HepG2 (cell line): ENCODE measurements around the gene CRYAB. TPM values are rescaled to one million over a fixed set of nuclear protein-coding genes. Genes with fewer than 3 reads are reported as not detected.
A peak's percentile ranks its signal among the peaks of the same experiment; 100 is the strongest.

ENCODE experiments used
- CEBPG ChIP-seq: IDR thresholded peaks from 2 replicates; pipeline ENCODE4 v1.6.1; 2016
- DPF2 ChIP-seq: sonication (generic); formaldehyde crosslinking; IDR thresholded peaks from 2 replicates; pipeline ENCODE4 v1.4.0; 2020; ENCODE audit warnings: mild to moderate bottlenecking, low read depth, missing genetic modification reagents, borderline replicate concordance
- ETS1 ChIP-seq: sonication (generic); formaldehyde crosslinking; IDR thresholded peaks from 2 replicates; pipeline ENCODE4 v1.4.0; 2020; ENCODE audit warnings: missing genetic modification reagents
- FOXA1 ChIP-seq, 2 experiments: fragments of 450-650 bp in 1 of 2; sonication (generic) in 1 of 2; formaldehyde crosslinking in 1 of 2; IDR thresholded peaks; 2 replicates each; pipeline versions ENCODE4 v1.4.0 to v1.6.1; 2016 to 2020; ENCODE audit warnings: missing genetic modification reagents in 1 of 2
- FOXJ3 ChIP-seq: sonication (generic); formaldehyde crosslinking; IDR thresholded peaks from 2 replicates; pipeline ENCODE4 v1.4.0; 2020; ENCODE audit warnings: missing genetic modification reagents, mild to moderate bottlenecking, borderline replicate concordance
- KLF12 ChIP-seq: sonication (generic); formaldehyde crosslinking; IDR thresholded peaks from 2 replicates; pipeline ENCODE4 v1.4.0; 2020; ENCODE audit warnings: missing genetic modification reagents, borderline replicate concordance
- MED8 ChIP-seq: sonication (generic); formaldehyde crosslinking; IDR thresholded peaks from 2 replicates; pipeline ENCODE4 v1.8.1; 2023; ENCODE audit warnings: mild to moderate bottlenecking, missing genetic modification reagents; ENCODE audit not compliant: insufficient replicate concordance
- SKIL ChIP-seq: sonication (generic); formaldehyde crosslinking; IDR thresholded peaks from 2 replicates; pipeline ENCODE4 v1.8.0; 2022; ENCODE audit warnings: missing genetic modification reagents, mild to moderate bottlenecking, moderate library complexity, borderline replicate concordance
- THAP7 ChIP-seq: sonication (generic); formaldehyde crosslinking; IDR thresholded peaks from 2 replicates; pipeline ENCODE4 v1.8.1; 2023; ENCODE audit warnings: mild to moderate bottlenecking, missing genetic modification reagents
- ZBTB49 ChIP-seq: sonication (generic); formaldehyde crosslinking; IDR thresholded peaks from 2 replicates; pipeline ENCODE4 v1.4.0; 2020; ENCODE audit warnings: missing genetic modification reagents, borderline replicate concordance
- ZNF12 ChIP-seq: sonication (generic); formaldehyde crosslinking; IDR thresholded peaks from 2 replicates; pipeline ENCODE4 v1.5.0; 2020; ENCODE audit warnings: missing genetic modification reagents
- ZNF276 ChIP-seq: sonication (generic); formaldehyde crosslinking; IDR thresholded peaks from 2 replicates; pipeline ENCODE4 v1.4.0; 2020; ENCODE audit warnings: mild to moderate bottlenecking, low read depth, missing genetic modification reagents
- ZNF331 ChIP-seq: sonication (generic); formaldehyde crosslinking; IDR thresholded peaks from 2 replicates; pipeline ENCODE4 v1.4.0; 2020; ENCODE audit warnings: missing genetic modification reagents
- ZNF530 ChIP-seq: sonication (generic); formaldehyde crosslinking; IDR thresholded peaks from 2 replicates; pipeline ENCODE4 v1.5.0; 2020; ENCODE audit warnings: low read depth, mild to moderate bottlenecking, missing genetic modification reagents
- ZNF543 ChIP-seq: sonication (generic); formaldehyde crosslinking; IDR thresholded peaks from 2 replicates; pipeline ENCODE4 v1.4.0; 2020; ENCODE audit warnings: mild to moderate bottlenecking, missing genetic modification reagents
- ZNF607 ChIP-seq: sonication (generic); formaldehyde crosslinking; IDR thresholded peaks from 2 replicates; pipeline ENCODE4 v1.5.1; 2020; ENCODE audit warnings: missing genetic modification reagents, mild to moderate bottlenecking, borderline replicate concordance
- ZNF878 ChIP-seq: sonication (generic); formaldehyde crosslinking; IDR thresholded peaks from 2 replicates; pipeline ENCODE4 v1.8.1; 2023; ENCODE audit warnings: mild to moderate bottlenecking, missing genetic modification reagents, moderate library complexity
- polyA plus RNA-seq, 8 experiments: library from polyadenylated mRNA; depleted of rRNA in 3 of 8; stranded (reverse) in 7 of 8; unstranded in 1 of 8; fragments of >200 nt; fragmentation: Illumina TruSeq in 4 of 8; extraction: Trizol in 4 of 8; gene quantifications; 2 replicates each; pipeline versions ENCODE4 v1.2.1 to v1.2.3, GENCODE V29; 2011 to 2016; ENCODE audit warnings: low read depth in 4 of 8, missing spikeins in 1 of 8, mixed read lengths in 1 of 8; ENCODE audit not compliant: insufficient read depth in 1 of 8
- total RNA-seq, 5 experiments: library from RNA; depleted of rRNA; stranded (reverse); fragments of >200 nt; fragmentation: Illumina TruSeq; extraction: Trizol; gene quantifications; 2 replicates each; pipeline ENCODE4 v1.2.3, GENCODE V29; 2016; ENCODE audit warnings: low read depth in 1 of 5

CRYAB gene
- total and polyA plus RNA-seq, 2 of the 13 experiments (the other 11 are each of a cell fraction or from before 2014, with no cell fraction given), result 0.55 to 1.1 TPM

- TF ChIP-seq THAP7 (CRISPR knock-in tag), result no peak
- TF ChIP-seq MED8 (CRISPR knock-in tag), result no peak
- no peak for TF ChIP-seq ZNF530 (CRISPR knock-in tag)
- peak; percentile 60; the same call in 1 of the 2 replicates for TF ChIP-seq DPF2 (CRISPR knock-in tag)
- TF ChIP-seq ZBTB49 (CRISPR knock-in tag), result no peak
- TF ChIP-seq ETS1 (CRISPR knock-in tag), result no peak
- TF ChIP-seq FOXJ3, result peak; percentile 61; the same call in 1 of the 2 replicates
- 0 out of 2 replicates have a peak, but pooled peaks have one; percentile 29 for TF ChIP-seq ZNF543 (CRISPR knock-in tag)
- TF ChIP-seq SKIL (CRISPR knock-in tag), result no peak
- TF ChIP-seq CEBPG (CRISPR knock-in tag), result peak; percentile 83
- no peak for TF ChIP-seq ZNF276
- peak; percentile 45; the same call in 1 of the 2 replicates for TF ChIP-seq ZNF331 (CRISPR knock-in tag)
- TF ChIP-seq ZNF878 (CRISPR knock-in tag), result no peak
- 0 out of 2 replicates have a peak, but pooled peaks have one; percentile 78 for TF ChIP-seq ZNF607
- TF ChIP-seq ZNF12, result no peak
- no peak for TF ChIP-seq KLF12
- TF ChIP-seq FOXA1 (IDR thresholded peaks at IDR 0.05), result no peak
- TF ChIP-seq FOXA1 (CRISPR knock-in tag; IDR thresholded peaks at IDR 0.05), result peak; percentile 80
Measured at GRCh38 chr11:111935317-111936039, 23.9 kb upstream of the CRYAB start (continued).
